ENCODE data around the gene NBEAL2. TPM values are rescaled to one million over a fixed set of nuclear protein-coding genes. Genes with fewer than 3 reads are reported as not detected.

NBEAL2 gene
- total RNA-seq, 2 experiments from 2014 or later = 79.6 to 82.9 TPM

GRCh38 chr3:46942481-46943236 is 36.8 kb upstream of the NBEAL2 start:
- CTCF ChIA-PET = no interaction called here
- POLR2A ChIA-PET = no interaction called here

GRCh38 chr3:46943237-46944187 is 36.0 kb upstream of the NBEAL2 start:
- POLR2A ChIA-PET = interaction anchor here (0.6 kb wide), 1 partner anchor 32 kb away, joined by 11 read pairs; no protein-coding TSS in a partner anchor
- CTCF ChIA-PET = no interaction called here

- ChIA-PET CTCF (no interaction called here), POLR2A (interaction anchor here (0.6 kb wide), 1 partner anchor 32 kb away, joined by 11 read pairs; no protein-coding TSS in a partner anchor)
Measured at GRCh38 chr3:46944191-46944590, 35.3 kb upstream of the NBEAL2 start.

DNA sequence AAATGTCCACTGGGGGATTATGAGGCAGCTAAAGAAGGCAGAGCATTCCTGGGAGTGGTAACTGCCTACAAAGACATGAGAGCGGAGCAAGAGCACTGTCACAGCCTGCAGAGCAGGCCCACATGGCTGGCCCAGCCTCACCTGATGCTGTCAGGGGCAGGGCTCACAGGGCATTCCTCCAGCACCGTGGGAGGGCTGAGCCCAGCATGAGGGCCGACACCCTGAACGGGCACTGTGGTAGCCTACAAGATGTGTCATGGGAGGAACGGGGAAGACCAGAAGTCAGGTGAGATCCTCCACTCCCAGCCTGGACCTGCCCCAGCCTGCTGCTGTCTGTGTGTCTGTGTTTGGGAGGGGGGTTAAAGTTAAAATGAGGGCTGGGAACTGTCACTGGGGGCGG is 33.0 kb upstream of the NBEAL2 start:
- POLR2A ChIA-PET = no interaction called here

GRCh38 chr3:46946856-46947545 is 32.5 kb upstream of the NBEAL2 start:
- ChIA-PET POLR2A (interaction anchor here (0.6 to 1.4 kb wide), 3 partner anchors 12 to 1973 kb away, joined by 5 to 9 read pairs (median 5); partner anchors contain the start of gene NBEAL2), CTCF (interaction anchor here (0.8 to 2.1 kb wide), 5 partner anchors 9 to 51 kb away, joined by 3 to 7 read pairs (median 3); no protein-coding TSS in a partner anchor)

More for the DNA sequence above, 33.0 kb upstream of the NBEAL2 start:
- CTCF ChIA-PET = interaction anchor here (1.5 to 2.1 kb wide), 2 partner anchors 11 to 12 kb away, joined by 3 to 7 read pairs; no protein-coding TSS in a partner anchor

GRCh38 chr3:46947546-46947901 is 31.9 kb upstream of the NBEAL2 start:
- ChIA-PET POLR2A (interaction anchor here (0.6 to 1.4 kb wide), 3 partner anchors 12 to 1973 kb away, joined by 5 to 9 read pairs (median 5); partner anchors contain the start of gene NBEAL2), CTCF (interaction anchor here (0.8 to 2.1 kb wide), 5 partner anchors 9 to 51 kb away, joined by 3 to 7 read pairs (median 3); no protein-coding TSS in a partner anchor)

DNA sequence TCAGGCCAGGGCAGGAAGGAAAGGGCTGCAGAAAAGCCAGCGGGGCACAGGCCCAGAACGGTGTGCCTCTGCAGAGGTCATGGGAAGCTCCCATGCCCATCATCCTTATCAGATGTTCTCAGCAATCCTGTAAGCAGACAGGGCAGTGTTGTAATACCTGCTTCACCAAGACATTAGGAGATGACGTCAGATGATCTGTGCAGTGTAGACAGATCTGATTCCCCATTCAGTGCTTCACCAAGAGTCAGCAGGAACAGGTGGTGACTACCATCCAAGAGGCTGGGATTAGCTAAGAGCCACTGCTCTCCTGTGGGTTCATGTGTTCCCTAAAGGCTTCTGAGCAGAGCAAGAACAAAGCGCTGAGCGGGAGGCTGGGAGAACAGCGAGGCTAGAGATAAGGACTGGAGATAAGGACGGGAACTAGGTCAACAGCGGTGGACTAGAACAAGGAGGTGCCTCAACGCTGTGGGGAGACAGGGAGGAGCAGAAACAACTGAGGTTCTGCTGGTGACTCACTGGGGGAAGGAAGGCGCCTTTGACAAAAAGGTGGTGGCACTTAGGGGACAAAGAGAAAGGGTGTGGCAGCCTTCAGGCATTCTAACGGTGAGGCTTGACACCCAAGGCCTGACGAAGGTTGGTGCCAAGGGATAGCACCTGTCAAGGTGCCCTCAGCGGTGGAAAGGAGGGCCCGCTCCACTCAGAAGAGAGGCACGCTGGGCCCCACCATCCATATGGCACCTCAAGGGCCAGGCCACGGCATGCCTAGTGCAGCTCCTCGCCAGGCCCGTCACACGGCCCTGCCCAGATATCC is 31.3 kb upstream of the NBEAL2 start:
- CTCF ChIA-PET = interaction anchor here (0.8 to 2.1 kb wide), 4 partner anchors 9 to 50 kb away, joined by 3 to 7 read pairs (median 4); no protein-coding TSS in a partner anchor
- POLR2A ChIA-PET = interaction anchor here (0.6 to 1.4 kb wide), 3 partner anchors 11 to 31 kb away, joined by 4 to 9 read pairs (median 5); partner anchors contain the start of gene NBEAL2

DNA sequence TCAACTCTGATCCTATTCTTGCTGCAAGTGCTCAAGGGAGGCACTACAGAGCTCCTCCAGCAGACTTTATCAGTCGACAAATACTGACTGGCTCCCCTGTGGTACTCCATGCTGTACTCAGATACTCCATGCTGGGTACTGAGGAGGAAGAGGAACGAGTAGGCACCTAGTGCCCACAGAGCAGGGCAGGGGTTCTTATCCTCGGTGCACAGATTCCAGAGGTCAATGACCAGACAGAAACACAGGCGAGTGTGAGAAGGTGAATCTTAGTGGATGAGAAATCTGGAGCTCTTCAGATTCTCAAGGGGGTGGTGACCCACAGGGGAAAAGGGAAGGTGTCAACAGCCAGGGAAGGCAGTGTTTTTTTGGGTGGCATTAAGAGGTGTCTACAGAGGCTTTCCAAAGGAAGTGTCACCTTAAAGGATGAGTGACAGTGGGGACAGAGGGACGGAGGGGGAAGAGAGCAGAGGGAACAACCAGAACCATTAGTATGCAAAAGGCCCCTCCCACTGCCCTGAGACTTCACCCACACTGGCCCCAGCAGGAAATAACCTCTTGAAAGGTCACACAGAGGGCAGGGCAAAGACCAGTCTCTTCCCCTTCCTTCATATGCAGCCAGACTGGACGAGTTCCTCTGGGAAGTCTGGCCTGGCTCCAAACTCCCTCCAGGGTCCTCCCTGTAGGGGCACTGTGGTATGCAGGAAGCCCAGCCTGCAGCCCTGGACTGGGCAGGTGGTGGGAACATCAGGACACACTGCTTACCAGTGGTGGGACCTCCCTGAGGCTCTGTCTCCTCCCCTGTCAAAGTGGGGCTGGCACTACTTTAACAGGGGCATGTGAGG is 30.4 kb upstream of the NBEAL2 start:
- POLR2A ChIA-PET = no interaction called here
- CTCF ChIA-PET = interaction anchor here (0.7 to 1.7 kb wide), 2 partner anchors 26 to 76 kb away, joined by 3 to 5 read pairs; no protein-coding TSS in a partner anchor

DNA sequence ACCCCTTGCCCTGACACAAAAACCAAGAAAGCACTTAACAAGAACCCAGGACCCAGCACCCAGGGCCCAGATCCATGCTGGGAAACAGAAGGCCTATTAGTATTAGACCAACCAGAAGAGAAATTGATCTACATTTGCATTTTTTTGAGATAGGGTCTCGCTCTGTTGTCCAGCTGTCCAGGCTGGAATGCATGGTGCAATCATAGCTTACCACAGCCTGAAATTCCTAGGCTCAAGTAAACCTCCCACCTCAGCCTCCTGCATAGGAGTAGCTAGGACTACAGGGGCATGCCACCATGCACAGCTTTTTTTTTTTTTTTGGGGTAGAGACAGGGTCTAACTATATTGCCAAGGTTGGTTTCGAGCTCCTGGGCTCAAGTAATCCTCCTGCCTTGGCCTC is 29.3 kb upstream of the NBEAL2 start:
- ChIA-PET POLR2A (no interaction called here), CTCF (interaction anchor here (0.7 to 1.7 kb wide), 2 partner anchors 27 to 75 kb away, joined by 3 to 5 read pairs; no protein-coding TSS in a partner anchor)

GRCh38 chr3:46950650-46951241 is 28.7 kb upstream of the NBEAL2 start:
- ChIA-PET POLR2A (no interaction called here), CTCF (no interaction called here)

DNA sequence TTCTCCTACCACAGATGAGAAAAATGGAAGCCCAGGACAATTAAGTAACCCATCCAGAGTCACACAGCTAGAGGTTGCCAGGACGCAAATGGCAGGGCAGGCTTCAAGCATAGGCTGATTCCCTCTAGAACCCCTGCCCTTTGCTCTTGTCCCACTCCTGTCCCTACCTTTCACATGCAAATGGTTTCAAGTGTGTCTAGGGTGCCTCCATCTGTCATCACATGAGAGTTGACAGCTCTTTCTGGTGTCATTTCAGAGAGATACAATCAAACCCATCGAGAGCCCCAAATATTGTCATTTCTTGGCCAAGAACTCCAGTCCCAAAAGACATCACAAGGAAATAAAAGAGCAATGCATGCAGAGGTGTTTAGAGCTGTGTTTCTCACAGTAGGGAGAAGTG is 26.7 kb upstream of the NBEAL2 start:
- ChIA-PET CTCF (no interaction called here), POLR2A (interaction anchor here (0.5 kb wide), 1 partner anchor 20 kb away, joined by 3 read pairs; no protein-coding TSS in a partner anchor)

DNA sequence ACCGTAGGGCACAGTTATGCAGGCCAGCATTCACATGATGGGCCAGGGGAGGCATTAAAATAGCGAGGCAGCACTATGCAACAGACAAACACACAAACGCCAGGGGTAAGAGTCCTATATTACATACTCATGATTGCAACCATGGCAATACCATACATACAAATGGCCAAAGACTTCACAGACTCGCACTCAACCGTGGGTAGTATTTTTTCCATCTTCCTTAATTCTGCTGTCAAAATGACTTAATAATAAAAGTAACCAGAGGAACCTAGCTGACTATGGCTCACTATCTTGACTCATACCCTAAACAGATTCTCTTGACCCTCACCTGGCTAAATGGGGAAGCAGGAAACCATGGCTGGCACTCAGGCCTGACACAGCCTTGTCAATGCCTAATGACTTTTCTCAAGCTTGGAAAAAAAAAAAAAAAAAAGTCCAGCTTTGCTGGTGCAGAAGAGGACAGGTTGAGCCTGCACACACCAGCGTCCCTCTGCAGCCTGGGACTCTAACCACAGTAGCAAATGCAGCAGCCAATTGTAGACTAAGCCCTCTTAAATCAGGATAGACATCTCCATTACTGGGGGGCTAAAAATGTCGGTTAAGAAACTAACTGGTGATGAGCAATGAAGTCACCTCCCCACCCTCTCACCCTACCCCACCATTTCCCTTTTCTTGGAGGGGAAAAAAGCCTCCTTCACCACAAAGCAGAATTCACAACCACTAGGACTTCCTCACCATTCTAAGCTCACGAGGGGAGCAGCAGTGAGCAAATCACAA is 26.0 kb upstream of the NBEAL2 start:
- ChIA-PET CTCF (interaction anchor here (0.9 to 1.3 kb wide), 2 partner anchors 24 to 45 kb away, joined by 6 to 7 read pairs; no protein-coding TSS in a partner anchor), POLR2A (interaction anchor here (0.5 to 1.2 kb wide), 3 partner anchors 14 to 814 kb away, joined by 3 to 8 read pairs (median 4); no protein-coding TSS in a partner anchor)

- ChIA-PET POLR2A (interaction anchor here (0.6 to 1.2 kb wide), 2 partner anchors 13 to 813 kb away, joined by 4 to 8 read pairs; no protein-coding TSS in a partner anchor), CTCF (interaction anchor here (0.9 to 1.3 kb wide), 2 partner anchors 23 to 44 kb away, joined by 6 to 7 read pairs; no protein-coding TSS in a partner anchor)
Measured at GRCh38 chr3:46954178-46954577, 25.3 kb upstream of the NBEAL2 start.

DNA sequence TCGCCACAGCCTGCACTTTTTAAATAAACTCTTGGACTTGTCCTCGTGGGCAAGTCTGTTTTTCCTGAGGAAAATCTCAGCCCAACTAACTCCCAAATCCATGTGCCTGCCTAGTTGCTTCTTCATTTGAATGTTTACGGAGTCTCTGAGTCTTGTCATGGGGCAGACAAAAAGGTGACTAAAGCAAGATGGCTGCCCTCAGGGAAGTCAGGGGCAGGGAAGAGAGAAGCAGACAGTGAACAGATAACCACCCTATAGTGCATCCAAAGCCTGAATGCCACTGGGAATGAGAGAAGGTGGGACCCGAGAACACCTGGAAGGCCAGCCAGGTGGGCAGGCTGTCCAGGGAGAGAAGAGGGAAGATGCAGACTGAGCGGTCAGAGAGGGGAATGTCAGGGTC is 24.3 kb upstream of the NBEAL2 start:
- ChIA-PET POLR2A (no interaction called here), CTCF (interaction anchor here (1.3 kb wide), 1 partner anchor 43 kb away, joined by 6 read pairs; no protein-coding TSS in a partner anchor)

DNA sequence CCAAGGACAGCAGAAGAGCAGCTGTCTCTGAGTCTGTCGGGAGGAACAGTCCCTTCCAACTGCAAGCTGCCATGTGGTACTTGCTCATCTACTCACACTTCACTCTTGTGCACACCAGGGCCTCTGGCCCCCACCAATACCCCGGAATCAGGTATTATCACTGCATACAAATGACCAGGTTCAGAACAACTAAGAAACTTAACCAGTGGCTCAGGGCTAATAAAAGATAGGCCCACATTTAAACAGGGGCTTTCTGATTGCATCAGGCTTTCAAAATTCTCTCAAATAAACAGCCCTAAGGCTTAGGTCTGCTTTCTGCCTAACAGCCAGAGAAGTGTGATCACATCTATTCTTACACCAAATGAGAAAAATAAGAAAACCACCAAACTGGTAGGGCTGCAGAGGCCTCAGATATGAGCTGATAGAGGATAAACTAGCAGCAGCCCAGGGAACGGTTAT is 23.6 kb upstream of the NBEAL2 start:
- POLR2A ChIA-PET = no interaction called here
- CTCF ChIA-PET = no interaction called here
